ENCODE results near the gene SLC13A5. TPM values are rescaled to one million over a fixed set of nuclear protein-coding genes. Genes with fewer than 3 reads are reported as not detected.
A peak's percentile ranks its signal among the peaks of the same experiment; 100 is the strongest.

SLC13A5 gene
- total RNA-seq, 2 donors from 2014 or later = not detected

DNA sequence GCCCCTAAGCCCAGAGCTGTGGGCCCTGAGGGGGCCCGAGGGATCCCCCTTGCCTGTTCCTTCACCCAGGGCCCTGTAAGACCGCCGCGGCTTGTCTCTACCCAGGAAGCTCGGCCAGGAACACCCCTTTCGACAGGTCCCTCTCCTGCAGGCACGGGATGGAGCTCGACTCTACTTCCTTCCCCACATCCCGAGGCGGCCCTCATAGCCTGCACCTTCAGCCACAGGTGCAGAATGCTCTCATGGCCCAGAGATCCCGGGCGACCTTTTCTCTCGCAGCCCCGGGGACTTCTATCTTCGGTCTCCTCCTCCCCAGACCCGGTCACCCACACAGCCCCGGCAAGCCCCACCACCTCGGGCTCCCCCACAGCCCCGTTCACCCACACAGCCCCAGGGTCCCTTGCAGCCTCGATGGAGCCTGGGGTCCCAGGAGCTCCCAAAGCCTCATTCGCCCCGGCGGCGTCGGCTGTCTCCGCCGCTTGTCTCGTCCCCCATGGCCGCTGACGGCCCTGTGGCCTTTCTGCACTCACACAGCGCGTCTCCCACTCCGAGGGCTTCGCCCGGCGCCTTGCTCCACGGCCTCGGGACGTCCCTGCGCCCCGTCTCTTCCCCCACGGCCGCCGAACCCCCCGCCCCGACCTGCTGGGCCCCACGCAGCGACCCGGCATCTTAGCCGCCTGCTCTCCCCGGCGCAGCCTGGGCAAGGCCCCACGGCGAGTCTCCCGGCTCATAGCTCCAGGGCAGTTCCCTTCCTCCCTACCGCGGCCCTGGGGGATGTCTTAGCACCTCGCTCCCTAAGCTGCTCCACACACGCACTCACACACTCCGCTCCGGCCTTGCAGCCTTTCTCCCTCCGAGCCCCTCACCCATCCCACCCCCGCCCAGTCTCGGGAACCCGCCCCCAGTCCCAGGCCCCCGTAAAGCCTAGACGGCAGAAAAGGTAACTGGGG lies 73.3 kb downstream of the SLC13A5 start:
- 0 to 1% methylated on average over 24 to 65 of the region's 67 CpGs for WGBS, 2 donors
- DNase-seq (peak in 2 of 4 donors; percentile 39 to 41), ATAC-seq (peak; percentile 22)
- peaks cover 34% of the 10 kb centered on the region for H3K4me1 ChIP-seq
- H3K4me3 ChIP-seq = peak overlapping the region; percentile 74 to 81
- H3K9me3 ChIP-seq = no peaks in the 10 kb centered on the region
- H3K27ac ChIP-seq = peak overlapping the region; percentile 64 to 87 (median 74)
- no peaks in the 10 kb centered on the region for H3K36me3 ChIP-seq (replicated peaks in 1 of 2; ENCODE audit: insufficient read depth in 1 of 2, low read depth in 2 of 2)
- TF ChIP-seq, protein P1, sequence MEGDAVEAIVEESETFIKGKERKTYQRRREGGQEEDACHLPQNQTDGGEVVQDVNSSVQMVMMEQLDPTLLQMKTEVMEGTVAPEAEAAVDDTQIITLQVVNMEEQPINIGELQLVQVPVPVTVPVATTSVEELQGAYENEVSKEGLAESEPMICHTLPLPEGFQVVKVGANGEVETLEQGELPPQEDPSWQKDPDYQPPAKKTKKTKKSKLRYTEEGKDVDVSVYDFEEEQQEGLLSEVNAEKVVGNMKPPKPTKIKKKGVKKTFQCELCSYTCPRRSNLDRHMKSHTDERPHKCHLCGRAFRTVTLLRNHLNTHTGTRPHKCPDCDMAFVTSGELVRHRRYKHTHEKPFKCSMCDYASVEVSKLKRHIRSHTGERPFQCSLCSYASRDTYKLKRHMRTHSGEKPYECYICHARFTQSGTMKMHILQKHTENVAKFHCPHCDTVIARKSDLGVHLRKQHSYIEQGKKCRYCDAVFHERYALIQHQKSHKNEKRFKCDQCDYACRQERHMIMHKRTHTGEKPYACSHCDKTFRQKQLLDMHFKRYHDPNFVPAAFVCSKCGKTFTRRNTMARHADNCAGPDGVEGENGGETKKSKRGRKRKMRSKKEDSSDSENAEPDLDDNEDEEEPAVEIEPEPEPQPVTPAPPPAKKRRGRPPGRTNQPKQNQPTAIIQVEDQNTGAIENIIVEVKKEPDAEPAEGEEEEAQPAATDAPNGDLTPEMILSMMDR (IDR thresholded peaks at IDR 0.05) = no peak
- TF ChIP-seq POLR2A (IDR thresholded peaks at IDR 0.05) = no peak
- no peaks in the 10 kb centered on the region for H3K27me3 ChIP-seq
- intact Hi-C loops (cut with DNase I) = no loop called here

- no peaks in the 10 kb centered on the region for H3K27me3 ChIP-seq
- no peak overlapping the region for H3K27ac ChIP-seq
- TF ChIP-seq, protein P1 (IDR thresholded peaks at IDR 0.05) = no peak
- no peak for TF ChIP-seq POLR2A (IDR thresholded peaks at IDR 0.05)
- peaks cover 34% of the 10 kb centered on the region for H3K4me1 ChIP-seq
- ATAC-seq (no peak), DNase-seq (no peak)
- H3K4me3 ChIP-seq = peak overlapping the region in 1 of 2 donors; percentile 74
- H3K9me3 ChIP-seq = no peaks in the 10 kb centered on the region
- WGBS, 2 donors = 15 to 26% methylated on average over 13 to 14 of the region's 15 CpGs
- no peaks in the 10 kb centered on the region for H3K36me3 ChIP-seq (replicated peaks in 1 of 2; ENCODE audit: insufficient read depth in 1 of 2, low read depth in 2 of 2)
- intact Hi-C loops (cut with DNase I) = no loop called here
Observed at GRCh38 chr17:6639014-6639585, 74.1 kb downstream of the SLC13A5 start.

GRCh38 chr17:6638046-6638908 lies 74.9 kb downstream of the SLC13A5 start:
- H3K4me1 ChIP-seq = peaks cover 34% of the 10 kb centered on the region
- no peak for TF ChIP-seq POLR2A (IDR thresholded peaks at IDR 0.05)
- TF ChIP-seq, protein P1 (IDR thresholded peaks at IDR 0.05) = no peak
- intact Hi-C loops (cut with DNase I) = no loop called here
- 80% methylated on average over 24 of the region's 24 CpGs for WGBS, 2 donors
- no peaks in the 10 kb centered on the region for H3K27me3 ChIP-seq
- no peak overlapping the region for H3K4me3 ChIP-seq
- ATAC-seq = no peak
- no peak for DNase-seq
- H3K9me3 ChIP-seq = no peaks in the 10 kb centered on the region
- H3K36me3 ChIP-seq (replicated peaks in 1 of 2; ENCODE audit: insufficient read depth in 1 of 2, low read depth in 2 of 2) = peaks cover 0 to 3% of the 10 kb centered on the region in 2 donors
- no peak overlapping the region for H3K27ac ChIP-seq

DNA sequence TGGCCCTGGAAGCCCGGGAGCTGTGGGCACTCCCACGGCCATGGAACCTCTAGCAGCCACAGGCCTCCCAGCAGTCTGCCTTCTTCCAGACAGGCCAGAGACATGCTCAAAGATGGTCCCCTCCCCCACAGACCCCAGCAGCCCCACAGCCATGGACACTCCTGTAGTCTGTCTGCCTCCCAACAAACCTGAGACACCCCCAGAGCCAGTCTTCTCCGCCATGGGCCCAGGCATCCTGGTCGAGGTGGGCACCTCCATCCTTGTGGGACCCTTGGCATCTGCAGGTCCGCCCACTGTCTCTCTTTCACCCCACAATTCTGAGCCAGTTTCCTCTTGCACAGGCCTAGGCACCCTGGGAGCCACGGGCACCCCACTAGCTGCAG lies 75.7 kb downstream of the SLC13A5 start:
- H3K4me1 ChIP-seq = peaks cover 30% of the 10 kb centered on the region
- no peak for ATAC-seq
- no peaks in the 10 kb centered on the region for H3K27me3 ChIP-seq
- WGBS, 2 donors = 93 to 94% methylated on average over 6 of the region's 6 CpGs
- DNase-seq = no peak
- TF ChIP-seq, protein P1 (IDR thresholded peaks at IDR 0.05) = no peak
- TF ChIP-seq POLR2A (IDR thresholded peaks at IDR 0.05) = no peak
- H3K4me3 ChIP-seq = no peak overlapping the region
- H3K27ac ChIP-seq = no peak overlapping the region
- intact Hi-C loops (cut with DNase I) = no loop called here
- peaks cover 0 to 3% of the 10 kb centered on the region in 2 donors for H3K36me3 ChIP-seq (replicated peaks in 1 of 2; ENCODE audit: insufficient read depth in 1 of 2, low read depth in 2 of 2)
- H3K9me3 ChIP-seq = no peaks in the 10 kb centered on the region
